Measurements from ENCODE around the gene SLC10A3. TPM values are rescaled to one million over a fixed set of nuclear protein-coding genes. Genes with fewer than 3 reads are reported as not detected.

The SLC10A3 gene, protein sequence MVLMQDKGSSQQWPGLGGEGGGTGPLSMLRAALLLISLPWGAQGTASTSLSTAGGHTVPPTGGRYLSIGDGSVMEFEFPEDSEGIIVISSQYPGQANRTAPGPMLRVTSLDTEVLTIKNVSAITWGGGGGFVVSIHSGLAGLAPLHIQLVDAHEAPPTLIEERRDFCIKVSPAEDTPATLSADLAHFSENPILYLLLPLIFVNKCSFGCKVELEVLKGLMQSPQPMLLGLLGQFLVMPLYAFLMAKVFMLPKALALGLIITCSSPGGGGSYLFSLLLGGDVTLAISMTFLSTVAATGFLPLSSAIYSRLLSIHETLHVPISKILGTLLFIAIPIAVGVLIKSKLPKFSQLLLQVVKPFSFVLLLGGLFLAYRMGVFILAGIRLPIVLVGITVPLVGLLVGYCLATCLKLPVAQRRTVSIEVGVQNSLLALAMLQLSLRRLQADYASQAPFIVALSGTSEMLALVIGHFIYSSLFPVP
- 28.4 and 29.7 TPM in 2 replicates for polyA plus RNA-seq (2012; rRNA removed)
- polyA plus RNA-seq (2012; cell fraction: cytosol; rRNA removed): 11.5 and 21.2 TPM in 2 replicates
- polyA plus RNA-seq (2012; cell fraction: nucleus; rRNA removed): 18.8 and 19.4 TPM in 2 replicates

DNA sequence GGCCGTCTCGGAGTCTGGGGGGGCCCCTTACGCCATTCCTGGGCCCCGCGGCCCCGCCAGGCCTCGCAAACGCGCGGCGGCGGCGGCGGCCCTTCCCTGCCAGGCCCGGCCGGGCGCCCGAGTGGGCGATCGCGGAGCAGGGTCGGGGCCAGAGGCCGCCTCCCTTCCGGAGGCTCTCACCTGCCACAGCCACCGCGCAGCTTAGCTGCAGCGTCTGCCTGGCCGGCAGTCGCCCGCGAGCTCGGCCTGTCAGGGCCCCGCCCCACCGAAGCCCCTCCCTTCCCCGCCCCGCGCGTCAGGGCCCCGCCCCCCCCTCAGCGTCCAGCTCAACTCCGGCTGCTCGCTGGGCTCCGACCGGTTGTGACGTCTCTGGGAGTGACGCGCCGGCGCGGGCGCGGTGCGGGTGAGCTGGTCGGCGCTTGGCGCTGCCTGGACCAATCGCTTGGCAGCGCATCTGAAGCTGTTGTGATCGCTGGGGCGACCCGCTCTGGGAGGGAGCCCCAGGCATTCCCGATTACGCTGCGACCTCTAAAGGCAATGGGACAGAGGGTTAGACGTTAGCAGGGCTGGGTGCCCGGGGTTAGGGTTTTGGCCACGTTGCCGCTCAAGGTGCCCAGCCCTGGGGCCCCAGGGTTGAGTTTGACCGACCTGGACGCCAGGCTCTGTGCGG, at the start of gene SLC10A3:
TSS of gene SLC10A3 (minus strand) at position 216 of the 670 bp plus-strand sequence. CDS start 1,689 bp downstream, outside the sequence.
- peak within 1 kb of the TSS; percentile 61 to 66 for H3K4me3 ChIP-seq (ENCODE audit: low read depth in 2 of 2, low read length in 1 of 2)
- H3K79me2 ChIP-seq (ENCODE audit: insufficient read depth): peaks cover 9% of the 10 kb centered on the region; the same call in 1 of the 2 replicates
- no peaks in the 10 kb centered on the region for H3K9me2 ChIP-seq
- H3K4me2 ChIP-seq: peak within 1 kb of the TSS; percentile 74
- ChIA-PET CTCF (interaction anchor here (1.0 to 1.7 kb wide), 3 partner anchors 9 to 472 kb away, joined by 3 to 6 read pairs (median 4); no protein-coding TSS in a partner anchor), POLR2A (interaction anchor here (0.6 to 2.2 kb wide), 4 partner anchors 13 to 119 kb away, joined by 3 to 8 read pairs (median 4); partner anchors contain the start of genes LAGE3 and RPL10)
- H3F3A ChIP-seq (replicated peaks; ENCODE audit: insufficient read depth): peaks cover 2% of the 10 kb centered on the region
- H2AFZ ChIP-seq (ENCODE audit: low read depth): peak within 1 kb of the TSS; percentile 96
- H3K9ac ChIP-seq: peak within 1 kb of the TSS; percentile 73
- H3K27me3 ChIP-seq (ENCODE audit: insufficient read depth): 0 out of 2 replicates have a peak, but pooled peaks cover 10% of the 10 kb centered on the region
- H3K4me1 ChIP-seq (ENCODE audit: control insufficient read depth in 1 of 2, insufficient read depth in 2 of 2, low read depth in 1 of 2, low read length in 1 of 2): peaks cover 0 to 12% of the 10 kb centered on the region in 2 experiments; a peak in 1 of 4 replicates
- H3K36me3 ChIP-seq (replicated peaks in 1 of 2; ENCODE audit: control insufficient read depth in 1 of 2, insufficient read depth in 2 of 2, low read length in 1 of 2): no peaks in the 10 kb centered on the region
- peak within 1 kb of the TSS; percentile 80 to 83 for H3K27ac ChIP-seq (ENCODE audit: low read depth in 2 of 2, low read length in 1 of 2)
- no peaks in the 10 kb centered on the region for H3K9me3 ChIP-seq
- peak; percentile 93 for DNase-seq
- no peaks in the 10 kb centered on the region for H4K20me1 ChIP-seq (ENCODE audit: insufficient read depth)
- 13% methylated on average over 25 of the region's 71 CpGs for WGBS (ENCODE audit: low lambda C conversion rate)
- TF ChIP-seq JUND (IDR thresholded peaks at IDR 0.05) (no peak), TCF12 (IDR thresholded peaks at IDR 0.05) (no peak), TAF1 (IDR thresholded peaks at IDR 0.05; ENCODE audit: borderline replicate concordance, low read depth, low read length) (peak; percentile 75; the same call in 1 of the 2 replicates), ELF1 (IDR thresholded peaks at IDR 0.05) (no peak), NRF1 (IDR thresholded peaks at IDR 0.05; ENCODE audit: low read depth, low read length) (peak; percentile 67), SMC3 (IDR thresholded peaks at IDR 0.05; ENCODE audit: low read depth, low read length) (no peak), NFIC (IDR thresholded peaks at IDR 0.05; ENCODE audit: borderline replicate concordance) (no peak), SIN3A (IDR thresholded peaks at IDR 0.05; ENCODE audit: borderline replicate concordance, low read depth, low read length) (peak; percentile 3; the same call in 1 of the 2 replicates), CHD2 (IDR thresholded peaks at IDR 0.05; ENCODE audit: low read length, partially characterized antibody) (no peak), RXRA (IDR thresholded peaks at IDR 0.05; ENCODE audit: borderline replicate concordance, low read depth) (no peak), RAD21 (IDR thresholded peaks at IDR 0.05; ENCODE audit: low read length) (peak; percentile 34), EZH2phosphoT487 (IDR thresholded peaks at IDR 0.05; ENCODE audit: borderline replicate concordance, low read depth) (no peak), POLR2AphosphoS5 (IDR thresholded peaks at IDR 0.05; ENCODE audit: low read depth, low read length) (peak; percentile 56; the same call in 1 of the 2 replicates), RCOR1 (IDR thresholded peaks at IDR 0.05; ENCODE audit: low read length) (no peak), RFX5 (IDR thresholded peaks at IDR 0.05; ENCODE audit: low read length) (no peak), EP300 (IDR thresholded peaks at IDR 0.05; ENCODE audit: borderline replicate concordance in 1 of 2, low read depth in 1 of 2, low read length in 1 of 2) (no peak), GABPA (IDR thresholded peaks at IDR 0.05; ENCODE audit: low read depth) (peak; percentile 37; the same call in 1 of the 2 replicates)
- TF ChIP-seq, protein P1, sequence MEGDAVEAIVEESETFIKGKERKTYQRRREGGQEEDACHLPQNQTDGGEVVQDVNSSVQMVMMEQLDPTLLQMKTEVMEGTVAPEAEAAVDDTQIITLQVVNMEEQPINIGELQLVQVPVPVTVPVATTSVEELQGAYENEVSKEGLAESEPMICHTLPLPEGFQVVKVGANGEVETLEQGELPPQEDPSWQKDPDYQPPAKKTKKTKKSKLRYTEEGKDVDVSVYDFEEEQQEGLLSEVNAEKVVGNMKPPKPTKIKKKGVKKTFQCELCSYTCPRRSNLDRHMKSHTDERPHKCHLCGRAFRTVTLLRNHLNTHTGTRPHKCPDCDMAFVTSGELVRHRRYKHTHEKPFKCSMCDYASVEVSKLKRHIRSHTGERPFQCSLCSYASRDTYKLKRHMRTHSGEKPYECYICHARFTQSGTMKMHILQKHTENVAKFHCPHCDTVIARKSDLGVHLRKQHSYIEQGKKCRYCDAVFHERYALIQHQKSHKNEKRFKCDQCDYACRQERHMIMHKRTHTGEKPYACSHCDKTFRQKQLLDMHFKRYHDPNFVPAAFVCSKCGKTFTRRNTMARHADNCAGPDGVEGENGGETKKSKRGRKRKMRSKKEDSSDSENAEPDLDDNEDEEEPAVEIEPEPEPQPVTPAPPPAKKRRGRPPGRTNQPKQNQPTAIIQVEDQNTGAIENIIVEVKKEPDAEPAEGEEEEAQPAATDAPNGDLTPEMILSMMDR (IDR thresholded peaks at IDR 0.05): 0 out of 2 replicates have a peak, but pooled peaks have one; percentile 15
- TF ChIP-seq, protein P2, sequence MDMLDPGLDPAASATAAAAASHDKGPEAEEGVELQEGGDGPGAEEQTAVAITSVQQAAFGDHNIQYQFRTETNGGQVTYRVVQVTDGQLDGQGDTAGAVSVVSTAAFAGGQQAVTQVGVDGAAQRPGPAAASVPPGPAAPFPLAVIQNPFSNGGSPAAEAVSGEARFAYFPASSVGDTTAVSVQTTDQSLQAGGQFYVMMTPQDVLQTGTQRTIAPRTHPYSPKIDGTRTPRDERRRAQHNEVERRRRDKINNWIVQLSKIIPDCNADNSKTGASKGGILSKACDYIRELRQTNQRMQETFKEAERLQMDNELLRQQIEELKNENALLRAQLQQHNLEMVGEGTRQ (IDR thresholded peaks at IDR 0.05; ENCODE audit: borderline replicate concordance, low read depth, low read length): no peak
- TF ChIP-seq, protein P3, sequence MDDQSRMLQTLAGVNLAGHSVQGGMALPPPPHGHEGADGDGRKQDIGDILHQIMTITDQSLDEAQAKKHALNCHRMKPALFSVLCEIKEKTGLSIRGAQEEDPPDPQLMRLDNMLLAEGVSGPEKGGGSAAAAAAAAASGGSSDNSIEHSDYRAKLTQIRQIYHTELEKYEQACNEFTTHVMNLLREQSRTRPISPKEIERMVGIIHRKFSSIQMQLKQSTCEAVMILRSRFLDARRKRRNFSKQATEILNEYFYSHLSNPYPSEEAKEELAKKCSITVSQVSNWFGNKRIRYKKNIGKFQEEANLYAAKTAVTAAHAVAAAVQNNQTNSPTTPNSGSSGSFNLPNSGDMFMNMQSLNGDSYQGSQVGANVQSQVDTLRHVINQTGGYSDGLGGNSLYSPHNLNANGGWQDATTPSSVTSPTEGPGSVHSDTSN (IDR thresholded peaks at IDR 0.05): peak; percentile 25; the same call in 1 of the 2 replicates
- TF ChIP-seq, protein P4, sequence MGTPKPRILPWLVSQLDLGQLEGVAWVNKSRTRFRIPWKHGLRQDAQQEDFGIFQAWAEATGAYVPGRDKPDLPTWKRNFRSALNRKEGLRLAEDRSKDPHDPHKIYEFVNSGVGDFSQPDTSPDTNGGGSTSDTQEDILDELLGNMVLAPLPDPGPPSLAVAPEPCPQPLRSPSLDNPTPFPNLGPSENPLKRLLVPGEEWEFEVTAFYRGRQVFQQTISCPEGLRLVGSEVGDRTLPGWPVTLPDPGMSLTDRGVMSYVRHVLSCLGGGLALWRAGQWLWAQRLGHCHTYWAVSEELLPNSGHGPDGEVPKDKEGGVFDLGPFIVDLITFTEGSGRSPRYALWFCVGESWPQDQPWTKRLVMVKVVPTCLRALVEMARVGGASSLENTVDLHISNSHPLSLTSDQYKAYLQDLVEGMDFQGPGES (IDR thresholded peaks at IDR 0.05; ENCODE audit: low read depth, low read length): no peak
- TF ChIP-seq, protein P5, sequence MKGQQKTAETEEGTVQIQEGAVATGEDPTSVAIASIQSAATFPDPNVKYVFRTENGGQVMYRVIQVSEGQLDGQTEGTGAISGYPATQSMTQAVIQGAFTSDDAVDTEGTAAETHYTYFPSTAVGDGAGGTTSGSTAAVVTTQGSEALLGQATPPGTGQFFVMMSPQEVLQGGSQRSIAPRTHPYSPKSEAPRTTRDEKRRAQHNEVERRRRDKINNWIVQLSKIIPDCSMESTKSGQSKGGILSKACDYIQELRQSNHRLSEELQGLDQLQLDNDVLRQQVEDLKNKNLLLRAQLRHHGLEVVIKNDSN (IDR thresholded peaks at IDR 0.05; ENCODE audit: borderline replicate concordance, low read depth): no peak
- TF ChIP-seq, protein P6, sequence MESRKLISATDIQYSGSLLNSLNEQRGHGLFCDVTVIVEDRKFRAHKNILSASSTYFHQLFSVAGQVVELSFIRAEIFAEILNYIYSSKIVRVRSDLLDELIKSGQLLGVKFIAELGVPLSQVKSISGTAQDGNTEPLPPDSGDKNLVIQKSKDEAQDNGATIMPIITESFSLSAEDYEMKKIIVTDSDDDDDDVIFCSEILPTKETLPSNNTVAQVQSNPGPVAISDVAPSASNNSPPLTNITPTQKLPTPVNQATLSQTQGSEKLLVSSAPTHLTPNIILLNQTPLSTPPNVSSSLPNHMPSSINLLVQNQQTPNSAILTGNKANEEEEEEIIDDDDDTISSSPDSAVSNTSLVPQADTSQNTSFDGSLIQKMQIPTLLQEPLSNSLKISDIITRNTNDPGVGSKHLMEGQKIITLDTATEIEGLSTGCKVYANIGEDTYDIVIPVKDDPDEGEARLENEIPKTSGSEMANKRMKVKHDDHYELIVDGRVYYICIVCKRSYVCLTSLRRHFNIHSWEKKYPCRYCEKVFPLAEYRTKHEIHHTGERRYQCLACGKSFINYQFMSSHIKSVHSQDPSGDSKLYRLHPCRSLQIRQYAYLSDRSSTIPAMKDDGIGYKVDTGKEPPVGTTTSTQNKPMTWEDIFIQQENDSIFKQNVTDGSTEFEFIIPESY (IDR thresholded peaks at IDR 0.05; ENCODE audit: borderline replicate concordance, low read depth): no peak
